Measurements from ENCODE around the gene HES1.

- no peak for TF ChIP-seq CTCF (IDR thresholded peaks at IDR 0.05)
- no peak for TF ChIP-seq POLR2A (IDR thresholded peaks at IDR 0.05)
These were observed 45.9 kb downstream of the HES1 start for GRCh38 chr3:194181612-194182529.

All from uterus (tissue), 2 donors.